Measurements from ENCODE around the gene CYP39A1. TPM values are rescaled to one million over a fixed set of nuclear protein-coding genes. Genes with fewer than 3 reads are reported as not detected.

The CYP39A1 gene
- total and polyA plus RNA-seq, 2 of the 13 experiments (the other 11 are each of a cell fraction or from before 2014, with no cell fraction given): 0.13 TPM; not detected in 1

GRCh38 chr6:46652603-46653438, at the start of gene CYP39A1, which contains the start of gene SLC25A27 (continued):
- no peak for TF ChIP-seq ZUFSP (CRISPR knock-in tag; IDR thresholded peaks at IDR 0.05; ENCODE audit: borderline replicate concordance)
- no peak for TF ChIP-seq HNRNPK (IDR thresholded peaks at IDR 0.05; ENCODE audit: low read depth, low read length, poor library complexity, severe bottlenecking)
- TF ChIP-seq HOXA3 (CRISPR knock-in tag; IDR thresholded peaks at IDR 0.05): no peak
- peak; percentile 92 for TF ChIP-seq HNRNPLL (IDR thresholded peaks at IDR 0.05; ENCODE audit: low read depth, low read length, poor library complexity, severe bottlenecking)
- TF ChIP-seq MYPOP (CRISPR knock-in tag; IDR thresholded peaks at IDR 0.05): peak; percentile 100
- TF ChIP-seq LRRFIP1 (CRISPR knock-in tag; conservative IDR thresholded peaks at IDR 0.05): no peak
- no peak for TF ChIP-seq STAT6 (CRISPR knock-in tag; IDR thresholded peaks at IDR 0.05; ENCODE audit: borderline replicate concordance)
- no peak for TF ChIP-seq ZNF724P (CRISPR knock-in tag; IDR thresholded peaks at IDR 0.05; ENCODE audit: borderline replicate concordance)
- no peak for TF ChIP-seq POGZ (CRISPR knock-in tag; IDR thresholded peaks at IDR 0.05)
- TF ChIP-seq ZNF333 (CRISPR knock-in tag; IDR thresholded peaks at IDR 0.05; ENCODE audit: borderline replicate concordance): no peak; the same call in 1 of the 2 replicates
- no peak for TF ChIP-seq ZNF557 (CRISPR knock-in tag; IDR thresholded peaks at IDR 0.05)
- TF ChIP-seq ZNF629 (CRISPR knock-in tag; conservative IDR thresholded peaks at IDR 0.05): no peak
- no peak for TF ChIP-seq EEA1 (CRISPR knock-in tag; IDR thresholded peaks at IDR 0.05; ENCODE audit: borderline replicate concordance)
- no peak for TF ChIP-seq SPEN (CRISPR knock-in tag; IDR thresholded peaks at IDR 0.05; ENCODE audit: low read depth)
- TF ChIP-seq MYC (CRISPR knock-in tag; IDR thresholded peaks at IDR 0.05; ENCODE audit: borderline replicate concordance): peak; percentile 51; the same call in 1 of the 2 replicates
- TF ChIP-seq ZNF280D (CRISPR knock-in tag; IDR thresholded peaks at IDR 0.05): no peak

All from HepG2 (cell line).